ENCODE results near the gene C1orf50. TPM values are rescaled to one million over a fixed set of nuclear protein-coding genes. Genes with fewer than 3 reads are reported as not detected.
"Not testable (repeated sequence)": the region's sequence is repeated elsewhere in the genome, so short reads cannot be mapped to it uniquely, and the experiment has no call there.

Gene C1orf50
- total RNA-seq, result 1 to 10 TPM; 5.9 to 6.9 TPM

DNA sequence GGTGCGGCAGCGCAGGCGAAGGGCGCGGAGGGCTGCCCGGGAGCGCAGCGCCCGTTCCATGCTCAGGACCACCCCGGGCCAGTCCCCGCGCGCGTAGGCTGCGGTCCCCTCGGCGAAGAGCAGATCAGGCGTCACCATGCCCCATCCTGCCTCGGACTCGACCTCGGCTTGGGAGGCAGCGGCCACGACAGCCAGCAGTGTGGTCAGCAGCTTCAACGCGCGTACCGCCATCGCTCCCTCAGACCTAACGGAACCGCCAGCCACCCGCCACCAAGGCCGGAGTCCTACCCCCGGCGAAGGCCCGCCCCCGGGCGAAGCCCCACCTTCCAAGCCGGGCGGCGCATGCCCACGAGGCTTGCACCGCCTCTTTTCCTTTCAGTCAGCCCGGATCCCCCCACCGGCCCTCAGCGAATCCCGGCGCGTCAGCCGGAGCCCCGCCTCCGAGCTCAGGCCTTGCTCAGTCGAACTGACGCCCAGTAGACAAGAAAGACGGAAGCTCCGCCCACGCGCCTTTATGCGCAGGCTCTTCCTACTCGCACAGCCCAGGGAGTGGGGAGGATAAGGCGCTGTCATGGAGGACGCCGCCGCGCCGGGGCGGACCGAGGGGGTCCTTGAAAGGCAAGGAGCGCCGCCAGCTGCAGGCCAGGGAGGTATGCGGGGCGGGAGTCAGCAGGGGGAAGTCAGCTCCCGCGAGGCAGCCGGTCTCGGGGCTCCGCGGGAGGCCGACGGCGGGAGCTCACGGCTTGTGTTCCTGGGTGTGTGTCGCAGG, at the start of gene C1orf50, which contains the start of gene P3H1:
C1orf50 (plus strand) TSS at position 509 of the 769 bp plus-strand sequence; CDS start at position 572, 63 bp downstream.
P3H1 (minus strand) TSS at position 288 of the 769 bp plus-strand sequence; CDS start at position 231, 57 bp downstream.
- CTCF ChIA-PET, result interaction anchor here (0.5 to 2.3 kb wide), 12 partner anchors 8 to 307 kb away, joined by 3 to 8 read pairs (median 4); partner anchors contain the start of genes ERMAP, YBX1 and ZNF691
- POLR2A ChIA-PET, result interaction anchor here (0.5 to 2.1 kb wide), 16 partner anchors 11 to 485 kb away, joined by 3 to 22 read pairs (median 3); partner anchors contain the start of genes PPIH, YBX1 and ZNF691

DNA sequence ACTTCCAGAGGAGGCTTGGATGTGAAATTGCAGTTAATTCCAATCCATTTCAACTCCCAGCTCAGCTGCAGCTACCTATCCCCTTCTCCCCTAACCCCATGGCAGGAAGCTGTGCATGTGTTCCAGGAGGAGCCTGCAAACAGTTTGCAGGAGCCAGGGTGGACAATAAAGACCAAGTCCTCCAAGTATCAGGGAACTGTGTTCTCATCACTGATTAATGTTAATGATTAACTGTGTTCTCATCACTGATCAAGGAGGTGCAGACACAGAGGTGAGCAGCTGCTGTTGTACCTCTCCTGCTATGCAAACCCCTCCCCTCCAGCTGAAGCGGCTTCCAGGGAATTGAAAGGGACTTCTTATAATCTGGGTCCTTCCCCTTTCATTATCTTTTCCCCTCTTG, 46.2 kb upstream of the C1orf50 start:
- POLR2A ChIA-PET, result no interaction called here
- CTCF ChIA-PET, result no interaction called here

DNA sequence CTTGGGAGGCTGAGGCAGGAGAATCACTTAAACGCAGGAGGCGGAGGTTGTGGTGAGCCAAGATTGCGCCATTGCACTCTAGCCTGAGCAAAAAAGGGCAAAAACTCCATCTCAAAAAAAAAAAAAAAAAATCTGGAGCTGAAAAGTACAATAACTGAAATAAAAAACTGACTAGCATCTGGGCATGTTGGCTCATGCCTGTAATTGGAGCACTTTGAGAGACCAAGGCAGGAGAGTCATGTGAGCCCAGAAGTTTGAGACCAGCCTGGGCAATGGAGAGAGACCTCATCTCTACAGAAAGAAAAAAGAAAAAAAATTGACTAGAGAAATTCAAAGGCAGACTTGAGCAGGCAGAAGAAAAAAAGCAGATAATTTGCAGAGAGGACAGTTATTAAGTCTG, 45.1 kb upstream of the C1orf50 start:
- CTCF ChIA-PET, result interaction anchor here (0.7 kb wide), 1 partner anchor 12 kb away, joined by 3 read pairs; no protein-coding TSS in a partner anchor
- POLR2A ChIA-PET, result no interaction called here

DNA sequence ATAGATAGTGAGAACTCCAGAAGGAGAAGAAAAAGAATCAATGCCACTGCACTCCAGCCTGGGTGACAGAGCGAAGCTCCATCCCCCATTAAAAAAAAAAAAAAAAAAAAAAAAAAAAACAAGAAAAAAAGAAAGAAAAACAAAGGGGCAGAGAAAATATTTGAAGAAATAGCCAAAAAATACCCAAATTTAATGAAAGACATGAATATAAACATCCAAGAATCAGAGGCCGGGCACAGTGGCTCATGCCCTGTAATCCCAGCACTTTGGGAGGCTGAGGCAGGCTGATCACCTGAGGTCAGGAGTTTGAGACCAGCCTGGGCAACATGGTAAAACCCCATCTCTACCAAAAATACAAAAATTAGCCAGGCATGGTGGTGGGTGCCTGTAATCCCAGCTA, 44.6 kb upstream of the C1orf50 start:
- POLR2A ChIA-PET, result interaction anchor here (0.7 kb wide), 1 partner anchor 152 kb away, joined by 13 read pairs; no protein-coding TSS in a partner anchor
- CTCF ChIA-PET, result not testable (repeated sequence)

DNA sequence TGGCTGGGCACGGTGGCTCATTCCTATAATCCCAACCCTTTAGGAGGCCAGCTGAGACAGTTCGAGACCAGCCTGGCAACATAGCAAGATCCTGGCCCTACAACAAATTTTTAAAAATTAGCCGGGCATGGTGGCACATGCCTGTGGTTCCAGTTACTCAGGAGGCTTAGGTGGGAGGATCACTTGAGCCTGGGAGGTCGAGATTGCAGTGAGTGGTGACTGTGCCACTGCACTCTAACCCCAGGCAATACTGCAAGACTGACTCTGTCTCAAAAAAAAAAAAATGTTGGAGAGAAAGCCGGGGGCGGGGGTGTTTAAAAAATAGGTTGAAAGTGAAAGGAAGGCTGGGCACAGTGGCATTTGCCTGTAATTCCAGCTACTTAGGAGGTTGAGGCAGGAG, 43.5 kb upstream of the C1orf50 start:
- ChIA-PET CTCF (no interaction called here), POLR2A (no interaction called here)

DNA sequence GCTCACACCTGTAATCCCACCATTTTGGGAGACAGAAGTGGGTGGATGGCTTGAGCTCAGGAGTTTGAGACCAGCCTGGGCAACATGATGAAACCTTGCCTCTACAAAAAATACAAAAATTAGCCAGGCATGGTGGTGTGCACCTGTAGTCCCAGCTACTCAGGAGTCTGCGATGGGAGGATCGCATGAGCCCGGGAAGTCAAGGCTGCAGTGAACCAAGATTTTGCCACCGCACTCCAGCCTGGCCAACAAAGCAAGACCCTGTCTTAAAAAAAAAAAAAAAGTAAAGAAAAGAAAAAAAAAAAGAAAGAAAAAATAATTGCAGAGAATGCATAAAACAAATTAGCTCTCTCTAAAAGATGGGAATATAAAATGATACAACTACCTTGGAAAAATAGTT, 41.2 kb upstream of the C1orf50 start:
- POLR2A ChIA-PET, result not testable (repeated sequence)

DNA sequence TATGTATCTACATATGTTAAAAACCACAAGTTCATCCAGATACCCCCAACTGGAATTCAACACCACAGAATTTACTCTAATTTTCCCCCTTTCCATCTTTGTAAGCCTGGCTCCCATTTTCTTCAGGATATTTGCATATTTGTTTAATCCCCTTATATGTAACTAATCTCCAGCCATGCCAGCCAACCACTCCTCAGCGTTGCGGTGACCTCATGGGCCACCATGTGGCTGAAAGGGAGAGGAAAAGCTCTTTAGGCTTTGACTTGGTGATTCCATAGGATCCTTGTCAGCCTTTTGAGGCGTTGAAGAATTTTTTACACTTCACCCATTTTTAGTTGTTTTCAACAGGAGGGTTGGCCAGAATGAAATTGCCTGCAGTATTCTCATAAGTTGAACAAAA, 37.0 kb upstream of the C1orf50 start:
- POLR2A ChIA-PET, result no interaction called here

More for the DNA sequence above, 41.2 kb upstream of the C1orf50 start:
- CTCF ChIA-PET, result interaction anchor here (0.7 kb wide), 1 partner anchor 1093 kb away, joined by 3 read pairs; no protein-coding TSS in a partner anchor

DNA sequence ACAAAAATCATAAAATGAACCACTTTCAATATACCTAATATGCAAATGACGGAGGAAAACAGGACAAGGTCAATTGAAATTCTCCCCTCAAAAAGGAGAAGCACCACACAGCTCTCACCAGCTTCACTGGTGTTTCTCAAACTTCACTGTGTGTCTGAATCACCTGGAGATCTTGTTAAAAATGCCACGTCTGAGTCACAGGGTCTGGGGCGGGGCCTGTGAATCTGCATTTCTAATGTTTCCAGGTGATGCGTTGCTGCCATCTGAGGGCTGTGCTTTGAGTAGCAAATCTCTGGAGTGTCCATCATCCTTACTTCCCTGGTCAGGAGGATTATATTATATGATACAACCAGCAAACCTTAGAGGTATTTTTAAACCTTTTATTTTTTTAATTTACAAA, 36.1 kb upstream of the C1orf50 start:
- POLR2A ChIA-PET, result interaction anchor here (0.6 kb wide), 1 partner anchor 117 kb away, joined by 5 read pairs; no protein-coding TSS in a partner anchor
- CTCF ChIA-PET, result interaction anchor here (1.1 kb wide), 1 partner anchor 153 kb away, joined by 3 read pairs; no protein-coding TSS in a partner anchor

More for the DNA sequence above, 37.0 kb upstream of the C1orf50 start:
- CTCF ChIA-PET, result interaction anchor here (0.8 to 1.1 kb wide), 2 partner anchors 37 to 152 kb away, joined by 3 read pairs; partner anchors contain the start of genes C1orf50 and P3H1

DNA sequence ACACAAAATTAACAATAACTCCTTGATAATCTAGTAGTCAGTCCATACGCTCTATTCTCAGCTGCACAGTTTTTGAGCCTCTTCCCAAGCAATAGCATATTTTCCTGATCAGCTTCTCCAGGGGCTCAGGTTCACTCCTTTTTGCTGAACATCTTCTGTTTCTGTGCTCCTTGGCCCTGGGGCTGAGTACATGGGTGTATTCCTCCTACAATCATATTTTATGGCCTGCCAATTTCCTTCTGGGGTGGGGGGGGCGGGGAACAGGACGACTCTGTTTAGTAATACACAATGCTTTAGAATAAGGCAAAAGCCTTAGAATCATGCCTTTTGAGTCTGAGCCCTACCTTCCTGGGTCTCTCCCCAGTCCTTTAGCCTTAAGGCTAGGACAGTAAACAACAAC, 35.5 kb upstream of the C1orf50 start:
- POLR2A ChIA-PET, result no interaction called here

DNA sequence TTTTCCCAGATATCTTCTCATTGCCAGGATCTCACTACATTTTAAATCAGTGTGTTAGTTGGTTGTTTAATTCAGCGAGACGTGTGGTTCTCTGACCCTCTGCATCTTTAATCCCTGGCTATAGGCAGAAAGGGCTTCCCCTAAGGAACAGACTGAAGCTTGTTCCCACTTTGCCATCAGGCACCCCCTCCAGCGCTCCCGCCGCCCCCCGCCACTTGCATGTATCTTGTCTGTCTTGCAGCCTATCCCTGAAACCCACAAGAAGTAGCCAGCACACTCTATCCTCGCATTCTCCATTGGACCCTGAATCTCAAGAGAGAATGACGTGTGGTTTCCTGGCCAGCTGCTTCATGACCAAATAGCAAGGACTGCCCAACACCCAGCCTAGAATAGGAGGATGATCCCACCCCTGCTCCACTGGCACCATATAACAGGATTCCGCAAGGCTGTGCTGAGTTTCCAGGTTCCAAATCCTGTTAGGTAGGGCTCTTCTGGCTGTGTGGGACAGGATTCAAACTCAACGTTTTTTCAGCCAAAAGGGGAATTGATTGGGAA, 34.8 kb upstream of the C1orf50 start:
- POLR2A ChIA-PET, result no interaction called here
- CTCF ChIA-PET, result no interaction called here

More for the DNA sequence above, 35.5 kb upstream of the C1orf50 start:
- CTCF ChIA-PET, result no interaction called here

DNA sequence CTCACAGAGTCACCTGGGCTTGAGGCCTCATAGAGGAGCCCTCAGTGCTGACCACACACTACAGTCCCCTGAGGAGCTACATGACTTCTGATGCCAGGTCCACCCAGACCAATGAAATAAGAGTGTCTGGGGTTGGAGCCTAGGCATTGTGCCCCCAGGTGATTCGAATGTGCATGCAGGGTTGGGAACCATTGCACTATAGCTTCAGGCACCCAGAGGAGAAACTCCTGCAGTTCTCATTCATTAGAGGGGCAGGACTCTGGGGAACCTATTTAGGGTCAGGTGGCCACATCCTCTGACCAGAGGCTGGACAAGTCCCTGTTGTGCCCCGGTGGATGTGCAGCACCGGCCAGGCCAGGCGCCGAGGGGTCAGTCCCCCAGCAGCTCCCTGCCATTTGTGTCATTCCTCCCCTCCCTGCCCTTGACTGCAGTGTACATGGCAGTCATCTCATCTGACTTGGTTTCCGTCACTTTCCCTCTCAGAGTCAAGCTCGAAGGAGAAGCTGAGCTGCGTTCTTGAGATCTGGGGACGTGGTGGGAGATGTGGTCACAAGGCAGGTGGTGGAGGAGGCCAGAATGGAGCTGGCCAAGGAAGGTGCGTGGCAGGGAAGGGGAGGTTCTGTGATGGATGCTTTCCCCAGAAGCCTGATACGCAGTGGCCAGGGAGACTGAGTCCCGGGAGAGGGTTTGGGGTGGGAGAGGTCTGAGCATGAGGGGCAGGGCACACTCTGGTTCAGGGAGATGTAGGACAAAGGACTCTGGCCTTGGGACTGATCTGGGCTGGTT, 33.4 kb upstream of the C1orf50 start:
- POLR2A ChIA-PET, result no interaction called here
- CTCF ChIA-PET, result interaction anchor here (0.5 to 0.8 kb wide), 3 partner anchors 12 to 158 kb away, joined by 3 read pairs; no protein-coding TSS in a partner anchor

DNA sequence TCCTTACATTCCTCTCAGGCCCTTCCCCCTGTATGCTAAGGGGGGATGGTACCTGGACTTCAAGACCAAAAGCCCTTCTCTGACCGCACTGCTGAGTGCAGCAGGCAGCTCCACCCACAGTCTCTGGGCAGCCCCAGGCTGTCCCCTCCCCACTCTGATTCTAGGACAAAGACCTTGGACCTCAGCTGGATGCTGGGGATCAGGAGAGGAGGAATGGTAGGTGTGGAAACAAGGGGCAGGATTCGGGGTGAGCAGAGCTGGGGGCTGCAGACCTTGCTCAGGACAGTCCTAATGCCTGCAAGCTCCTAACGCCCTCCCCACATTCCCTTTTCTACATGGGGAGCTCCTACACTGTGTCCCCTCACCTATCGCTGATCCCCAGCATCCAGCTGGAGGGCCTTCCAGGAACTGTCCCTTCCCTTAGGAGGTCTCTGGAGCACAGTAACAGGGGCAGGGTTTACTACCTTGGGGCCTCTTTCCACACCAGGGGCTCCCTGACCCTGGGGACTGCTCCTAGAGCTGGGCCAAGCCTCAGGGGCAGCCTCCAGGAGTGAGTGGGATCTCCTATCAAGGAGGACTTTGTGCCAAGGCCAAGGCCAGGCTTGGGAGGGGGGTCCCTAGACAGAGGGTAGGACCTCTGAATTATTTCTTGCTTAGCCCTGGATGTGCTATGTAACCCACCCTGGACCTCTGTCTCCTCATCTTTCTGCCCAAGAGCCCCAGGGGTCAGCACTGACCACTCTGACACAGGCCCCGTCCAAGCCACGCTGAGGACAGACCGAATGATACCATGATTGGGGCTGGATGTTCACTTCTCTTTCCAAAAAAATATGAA, 32.6 kb upstream of the C1orf50 start:
- POLR2A ChIA-PET, result no interaction called here
- CTCF ChIA-PET, result interaction anchor here (0.5 to 0.6 kb wide), 2 partner anchors 13 to 159 kb away, joined by 3 read pairs; no protein-coding TSS in a partner anchor

DNA sequence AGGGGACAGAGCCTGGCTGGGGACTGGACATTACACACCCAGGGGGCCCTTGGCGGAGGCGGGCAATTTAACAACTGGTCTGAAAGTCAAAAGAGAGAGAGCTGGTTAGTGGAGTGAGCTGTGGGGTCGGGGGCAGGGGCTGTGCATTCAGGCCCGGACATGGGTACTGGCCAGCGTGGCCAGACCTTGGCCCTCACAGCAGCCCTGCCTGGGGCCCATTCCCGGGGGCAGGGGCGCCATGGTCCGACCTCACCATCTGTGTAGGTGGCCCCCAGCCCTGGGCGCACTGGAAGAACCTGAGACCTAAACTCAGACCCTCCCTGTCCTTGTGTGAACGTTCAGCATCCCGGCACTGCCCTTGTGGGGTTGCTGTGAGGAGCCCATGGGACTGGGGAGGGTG, 32.0 kb upstream of the C1orf50 start:
- POLR2A ChIA-PET, result no interaction called here
- CTCF ChIA-PET, result no interaction called here

DNA sequence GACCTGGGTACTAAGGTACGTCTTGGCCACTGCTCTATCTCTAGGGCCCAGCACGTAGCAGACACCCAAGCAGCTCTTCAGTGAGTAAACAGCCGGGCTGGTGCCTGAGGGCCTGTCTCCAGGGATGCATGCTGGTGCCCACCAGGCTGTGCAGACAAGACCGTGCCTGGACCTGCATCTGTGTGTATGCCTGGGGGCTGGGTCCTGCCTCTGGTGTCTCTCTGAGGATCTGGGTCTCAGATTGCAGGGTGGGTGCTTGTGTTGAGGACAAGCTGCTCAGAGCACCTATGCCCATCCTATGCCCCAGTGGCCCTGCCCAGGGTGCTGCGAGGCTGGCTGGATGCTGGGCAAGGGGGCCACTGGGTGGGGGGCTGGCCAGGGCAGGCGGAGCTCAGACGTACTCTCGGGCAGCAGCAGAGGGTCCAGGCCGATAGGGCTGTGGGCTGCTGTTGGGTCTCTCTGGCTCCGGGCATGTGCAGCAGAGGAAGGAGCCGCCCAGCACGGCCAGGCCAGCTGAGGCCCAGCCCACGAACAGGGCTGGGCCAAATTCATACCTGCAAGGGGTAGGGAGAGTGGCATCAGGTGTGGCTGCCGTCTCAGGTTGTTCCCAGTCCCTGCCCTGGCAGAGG, 31.5 kb upstream of the C1orf50 start:
- ChIA-PET CTCF (no interaction called here), POLR2A (no interaction called here)

DNA sequence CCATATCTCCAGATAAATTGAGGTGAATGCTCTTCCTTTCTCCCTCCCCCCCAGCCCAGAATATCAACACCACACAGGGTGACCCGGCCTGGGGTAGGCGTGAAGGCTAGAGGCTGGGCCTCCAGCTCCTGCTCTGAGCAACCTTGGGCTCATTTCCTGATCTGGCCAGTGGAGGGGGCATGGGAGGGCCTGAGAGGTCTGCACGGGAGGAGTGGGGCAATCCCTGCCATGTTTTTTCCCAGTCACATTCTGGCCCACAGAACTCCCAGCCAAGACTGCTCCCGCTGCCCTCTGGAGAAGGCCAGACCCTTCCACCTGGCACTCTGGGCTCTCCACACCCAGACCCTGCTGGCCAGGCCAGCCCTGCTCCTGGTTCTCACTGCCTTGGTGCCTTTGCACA, 30.9 kb upstream of the C1orf50 start:
- CTCF ChIA-PET, result no interaction called here

DNA sequence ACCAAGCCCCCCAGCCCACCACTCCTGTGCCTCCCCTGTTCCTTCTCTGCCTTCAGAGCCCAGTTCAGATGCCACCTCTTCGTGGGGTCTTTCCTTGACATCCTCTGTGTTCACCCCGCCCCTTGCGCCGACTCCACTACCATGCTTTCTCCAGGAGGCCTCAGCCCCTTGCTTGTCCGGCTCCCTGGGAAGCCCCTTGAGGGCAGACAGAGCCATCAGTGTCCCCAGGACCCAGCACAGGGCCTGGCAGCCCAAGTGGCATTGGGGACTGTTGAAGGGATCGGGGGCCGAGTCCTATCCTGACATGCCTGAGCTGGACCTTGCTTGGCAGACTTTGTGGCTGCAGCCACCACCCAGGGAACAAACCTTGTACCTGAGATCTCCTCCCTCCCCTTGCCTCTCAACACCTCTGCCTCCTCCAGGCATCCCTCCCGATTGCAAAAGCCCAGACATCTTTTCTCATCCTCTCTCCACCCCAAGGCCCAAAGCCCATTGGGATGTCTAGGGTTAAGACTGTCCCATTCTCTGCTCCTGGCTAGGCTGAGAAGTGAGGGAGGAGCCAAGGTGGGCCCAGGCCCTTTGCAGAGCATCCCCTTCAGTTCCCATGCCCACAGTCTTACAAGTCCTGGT, 30.4 kb upstream of the C1orf50 start:
- ChIA-PET CTCF (no interaction called here), POLR2A (no interaction called here)

More for the DNA sequence above, 30.9 kb upstream of the C1orf50 start:
- POLR2A ChIA-PET, result no interaction called here

DNA sequence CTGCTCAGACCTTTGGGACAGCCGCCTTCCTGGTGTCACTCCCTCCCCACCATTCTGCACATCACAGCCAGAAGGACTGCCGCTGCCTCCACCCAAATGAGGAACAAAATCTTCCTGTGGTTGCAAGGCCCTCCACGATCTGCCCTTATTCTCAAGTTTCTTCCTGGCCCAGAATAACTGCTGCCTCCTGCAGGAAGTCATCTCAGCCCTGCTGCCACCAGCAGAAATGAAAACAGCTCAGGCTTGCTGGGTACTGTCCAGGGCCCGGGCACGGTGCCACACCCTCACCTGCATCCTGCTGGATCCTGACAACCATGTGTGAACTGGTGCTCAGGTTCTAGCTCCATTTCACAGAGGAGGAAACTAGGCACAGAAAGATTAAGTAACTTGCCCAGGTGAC, 29.8 kb upstream of the C1orf50 start:
- POLR2A ChIA-PET, result no interaction called here
- CTCF ChIA-PET, result no interaction called here

DNA sequence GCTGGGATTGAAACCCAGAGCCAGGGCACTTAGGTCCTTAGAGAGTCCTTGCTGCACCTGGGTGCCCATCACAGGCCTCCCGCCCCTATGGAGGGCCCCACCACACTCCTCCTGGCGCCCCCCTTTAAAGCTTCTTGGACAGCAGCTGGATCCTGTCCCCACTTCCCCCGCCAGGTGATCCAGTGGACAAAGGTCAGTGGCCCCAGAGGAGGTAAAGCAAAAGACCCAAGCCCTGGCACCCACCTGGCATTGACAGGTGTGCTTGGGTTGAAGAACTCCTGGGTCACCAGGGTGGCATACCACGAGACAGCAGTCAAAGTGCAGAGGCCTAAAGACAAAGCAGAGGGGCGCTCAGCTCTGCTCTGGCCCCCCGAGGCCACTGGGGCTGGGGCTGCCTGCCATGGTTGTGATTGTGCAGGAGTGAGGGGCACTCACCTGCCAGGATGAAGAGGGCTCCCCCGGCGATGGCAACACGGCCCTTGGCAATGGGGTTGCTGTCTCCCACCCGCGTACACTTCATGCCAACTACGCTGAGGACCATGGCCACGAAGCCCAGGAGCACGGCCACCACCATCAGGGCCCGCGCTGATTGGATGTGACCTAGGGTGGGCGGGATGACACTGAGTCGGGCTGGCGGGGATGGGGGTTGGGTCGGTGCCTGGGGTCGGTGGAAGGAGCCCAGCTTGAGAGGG, 28.9 kb upstream of the C1orf50 start:
- ChIA-PET CTCF (no interaction called here), POLR2A (no interaction called here)
